GM18870 (cell line): ENCODE measurements around the gene MLH1.

Experiments used
- ATAC-seq: cut with Tn5 transposase; IDR thresholded peaks from one replicate; pipeline ENCODE4 v1.9.1; 2021; ENCODE audit warnings: moderate library complexity; ENCODE audit not compliant: unreplicated experiment

MLH1 gene

GRCh38 chr3:36973139-36973538 is 20.2 kb upstream of the MLH1 start:
- no peak for ATAC-seq

GRCh38 chr3:36981006-36981405 is 12.3 kb upstream of the MLH1 start:
- no peak for ATAC-seq

GRCh38 chr3:36988356-36988755 is 5.0 kb upstream of the MLH1 start:
- no peak for ATAC-seq

GRCh38 chr3:36989005-36989404 is 4.3 kb upstream of the MLH1 start:
- no peak for ATAC-seq

- no peak for ATAC-seq
Measured at GRCh38 chr3:36989568-36989967, 3.8 kb upstream of the MLH1 start.

- no peak for ATAC-seq
Measured at GRCh38 chr3:36991147-36991546, 2.2 kb upstream of the MLH1 start.

- ATAC-seq, result no peak
Measured at GRCh38 chr3:36991923-36992805, 1.2 kb upstream of the MLH1 start.

GRCh38 chr3:36992806-36993325 is 452 bp upstream of the MLH1 start, which contains the start of gene EPM2AIP1:
EPM2AIP1 (minus strand) TSS chr3:36993131; CDS start chr3:36993077, 54 bp downstream.
- ATAC-seq, result peak; percentile 13

- no peak for ATAC-seq
Measured at GRCh38 chr3:37014620-37015019, 21.3 kb downstream of the MLH1 start.

GRCh38 chr3:37015642-37016041 is 22.3 kb downstream of the MLH1 start:
- no peak for ATAC-seq

GRCh38 chr3:37016903-37017302 is 23.6 kb downstream of the MLH1 start:
- ATAC-seq, result no peak

GRCh38 chr3:37017683-37018082 is 24.4 kb downstream of the MLH1 start:
- ATAC-seq, result no peak

GRCh38 chr3:37024092-37024491 is 30.8 kb downstream of the MLH1 start:
- no peak for ATAC-seq

GRCh38 chr3:37024820-37025405 is 31.6 kb downstream of the MLH1 start:
- ATAC-seq, result peak; percentile 52

GRCh38 chr3:37025561-37026335 is 32.4 kb downstream of the MLH1 start:
- ATAC-seq, result no peak

- no peak for ATAC-seq
Measured at GRCh38 chr3:37026851-37027250, 33.5 kb downstream of the MLH1 start.

GRCh38 chr3:37028329-37028728 is 35.0 kb downstream of the MLH1 start:
- ATAC-seq, result no peak

GRCh38 chr3:37029111-37029510 is 35.8 kb downstream of the MLH1 start:
- ATAC-seq, result no peak

- no peak for ATAC-seq
Measured at GRCh38 chr3:37029516-37030163, 36.3 kb downstream of the MLH1 start.

GRCh38 chr3:37030588-37030987 is 37.3 kb downstream of the MLH1 start:
- no peak for ATAC-seq
